HG02759 (cell line): ENCODE data around the gene OAF.
"Not testable (repeated sequence)": the region's sequence is repeated elsewhere in the genome, so short reads cannot be mapped to it uniquely, and the experiment has no call there.

ENCODE experiments used
- ATAC-seq: cut with Tn5 transposase; IDR thresholded peaks from one replicate; pipeline ENCODE4 v1.9.1; 2021; ENCODE audit warnings: mild to moderate bottlenecking, moderate library complexity; ENCODE audit not compliant: unreplicated experiment

OAF gene

DNA sequence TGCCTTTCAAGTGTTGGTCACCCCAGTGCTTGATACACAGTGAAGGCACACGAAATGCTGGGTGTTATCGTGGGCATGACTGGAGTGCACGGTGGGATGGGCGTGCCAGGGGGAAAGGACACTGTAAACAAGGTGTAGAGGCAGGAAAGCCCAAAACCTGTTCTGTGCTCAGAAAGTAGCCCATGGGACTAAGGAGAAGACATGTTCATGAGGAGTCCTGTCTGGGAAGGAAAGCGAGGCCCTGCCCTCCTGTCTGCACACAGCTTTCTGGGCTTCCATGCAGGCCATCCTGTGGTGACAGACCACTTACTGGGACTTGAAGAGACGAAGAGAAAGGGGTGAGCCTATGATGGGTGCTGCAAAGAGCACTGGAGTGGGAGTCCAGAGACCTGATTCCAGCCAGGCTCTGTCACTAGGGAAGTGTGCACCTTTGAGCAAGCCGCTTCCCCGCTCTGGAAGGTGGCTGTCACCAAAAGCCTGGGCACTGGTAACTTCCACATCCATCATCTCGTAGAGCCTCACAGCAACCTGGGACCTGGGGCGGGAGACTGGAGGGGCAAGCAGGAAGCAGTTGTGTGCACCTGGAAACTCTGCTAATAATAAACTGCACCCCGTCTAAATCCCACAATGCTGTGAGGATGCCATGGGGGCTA lies 28.3 kb downstream of the OAF start:
- no peak for ATAC-seq

DNA sequence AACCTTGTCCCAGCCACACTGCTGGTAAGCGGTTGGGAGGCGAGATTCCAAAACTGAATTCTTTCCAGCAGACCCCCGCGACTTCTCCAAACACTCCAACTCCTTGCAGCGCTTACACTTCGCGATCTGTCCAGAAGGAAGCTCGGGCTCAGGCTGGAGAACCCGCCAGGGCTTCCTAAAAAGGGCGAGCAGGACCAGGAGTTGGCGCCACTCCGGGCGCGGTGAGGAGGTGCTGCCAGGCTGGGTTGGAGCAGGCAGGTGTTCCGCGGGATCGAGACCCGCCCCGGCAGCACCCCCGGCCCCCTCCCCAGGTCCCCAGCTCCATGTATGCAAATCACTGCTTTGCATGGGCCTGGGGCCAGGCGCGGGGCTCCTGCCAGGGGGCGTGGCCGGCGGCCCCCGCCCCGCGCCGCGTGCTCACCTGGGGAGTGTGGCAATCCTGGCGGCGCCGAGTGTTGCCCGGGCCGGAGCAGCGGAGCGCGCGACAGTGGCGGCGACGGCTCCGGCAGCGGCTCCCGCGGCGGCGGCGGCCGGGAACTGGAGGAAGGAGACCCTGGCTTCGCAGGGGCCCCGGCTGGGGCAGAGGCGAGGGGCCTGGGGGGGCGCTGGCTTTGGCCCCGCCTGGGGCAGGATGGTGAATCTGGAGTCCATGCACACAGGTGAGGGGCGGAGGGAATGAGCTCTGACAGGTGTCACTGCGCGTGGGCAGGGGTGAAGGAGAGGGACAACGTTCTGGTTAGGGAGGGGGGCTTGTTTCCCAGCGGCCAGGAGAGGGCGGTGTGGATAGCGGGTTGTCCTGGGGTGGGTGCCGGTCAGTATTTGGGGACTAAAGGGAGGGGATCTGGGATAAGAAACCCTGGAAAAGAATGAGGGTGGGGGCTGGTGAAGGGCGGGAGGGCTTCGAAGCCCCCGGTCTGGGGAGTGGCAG lies 29.1 kb downstream of the OAF start, which contains the start of gene POU2F3:
Gene POU2F3, plus strand, starts transcription at position 428 of the 928 bp plus-strand sequence. Its CDS starts 204 bp downstream, at position 632.
- ATAC-seq, result no peak

DNA sequence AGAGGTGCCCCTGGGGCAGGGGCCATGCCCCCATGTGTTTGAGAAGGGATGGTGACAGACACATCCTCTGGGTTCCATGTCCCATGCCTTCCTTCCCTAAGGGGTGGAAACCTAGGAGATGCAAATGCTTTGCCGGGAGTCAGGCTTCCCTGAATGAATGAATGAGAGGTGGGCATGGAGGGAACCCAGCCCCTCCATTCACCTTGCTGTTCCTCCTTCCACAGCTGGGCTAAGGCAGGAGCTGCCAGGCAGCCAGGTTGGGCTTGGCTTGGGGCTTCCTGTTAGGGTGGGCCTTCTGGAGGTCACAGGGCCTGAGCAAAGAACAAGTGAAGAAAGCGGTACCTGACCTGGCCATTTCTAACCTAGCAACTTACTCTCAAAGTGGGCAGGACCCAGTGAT lies 30.0 kb downstream of the OAF start:
- ATAC-seq, result no peak

GRCh38 chr11:120241277-120241676 lies 30.4 kb downstream of the OAF start:
- no peak for ATAC-seq

GRCh38 chr11:120243221-120243620 lies 32.4 kb downstream of the OAF start:
- no peak for ATAC-seq

DNA sequence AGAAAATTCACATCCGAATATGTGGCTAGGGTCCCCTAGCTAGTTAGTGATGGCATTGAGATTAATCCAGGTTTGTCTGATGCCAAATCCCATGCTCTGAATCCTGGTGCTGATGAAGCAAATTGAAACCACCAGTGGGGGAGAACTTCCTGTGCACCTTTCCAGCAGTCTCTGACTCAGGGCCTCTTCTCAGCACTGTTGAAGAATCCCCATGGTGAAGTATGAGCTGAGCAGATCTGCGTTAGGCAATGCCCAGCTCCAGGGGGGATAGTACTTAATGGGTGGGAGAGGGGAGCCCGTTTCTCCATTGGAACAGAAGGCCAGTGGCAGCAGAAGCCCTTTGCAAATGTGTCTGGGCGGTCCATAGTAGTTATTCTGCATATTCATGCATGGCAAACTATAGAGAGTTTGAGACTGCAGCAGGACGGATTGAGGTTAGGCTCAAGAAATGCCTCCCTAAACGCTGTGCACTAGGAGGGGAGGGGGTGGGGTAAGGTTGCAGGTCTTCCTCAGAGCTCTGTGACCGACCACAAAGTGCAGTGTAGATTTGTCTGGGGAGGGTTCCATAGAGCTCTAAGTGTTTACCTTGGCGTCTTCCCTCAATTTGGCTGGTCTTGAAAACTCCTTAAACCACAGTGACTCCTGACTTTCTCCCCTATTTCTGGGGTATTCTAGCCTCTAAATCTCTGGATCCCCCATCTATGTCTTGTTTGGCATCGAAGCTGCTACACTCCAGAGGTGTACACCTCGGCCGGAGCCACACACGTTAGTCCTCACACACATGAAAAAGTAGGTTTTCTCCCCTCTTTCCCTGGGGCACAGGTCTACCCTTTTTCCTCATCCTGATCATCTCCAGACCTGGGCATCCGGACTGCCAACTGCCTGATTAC lies 33.9 kb downstream of the OAF start:
- no peak for ATAC-seq

- no peak for ATAC-seq
Observed at GRCh38 chr11:120245434-120245833, 34.6 kb downstream of the OAF start.

DNA sequence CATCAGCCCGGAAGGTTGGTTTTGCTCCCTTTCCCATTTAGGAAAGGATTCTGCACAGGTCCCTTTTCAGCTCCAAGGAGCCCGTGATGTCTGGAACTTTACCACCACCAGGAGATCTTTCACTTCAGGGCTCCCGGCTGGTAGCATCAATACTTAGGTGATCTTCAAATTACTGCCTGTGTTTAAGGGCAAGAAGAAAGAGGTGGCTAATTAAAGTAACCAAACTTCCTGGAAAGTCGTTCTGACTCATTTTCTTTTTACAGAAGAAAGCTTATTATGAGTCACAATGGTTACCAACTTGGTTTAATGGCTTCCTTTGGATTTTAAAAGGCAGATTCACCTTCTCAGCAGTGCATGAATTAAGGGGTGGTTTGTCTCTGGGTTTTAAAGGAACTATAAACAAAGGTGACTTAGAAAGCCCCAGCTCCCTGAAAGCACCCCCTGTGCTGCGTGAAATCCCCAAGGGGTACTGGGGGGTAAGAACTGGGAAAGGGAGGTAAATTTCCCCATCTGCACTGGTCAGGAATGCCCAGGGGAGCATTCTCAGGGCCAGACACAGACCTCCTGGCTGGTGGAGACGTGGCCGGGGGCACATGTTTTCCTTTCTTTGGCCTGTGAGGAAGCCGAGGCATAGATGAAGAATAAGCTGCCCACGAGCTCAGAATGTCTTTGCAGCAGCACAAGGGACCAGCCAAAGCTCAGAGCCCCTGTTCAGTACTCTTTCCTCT lies 37.9 kb downstream of the OAF start:
- ATAC-seq, result peak; percentile 43

DNA sequence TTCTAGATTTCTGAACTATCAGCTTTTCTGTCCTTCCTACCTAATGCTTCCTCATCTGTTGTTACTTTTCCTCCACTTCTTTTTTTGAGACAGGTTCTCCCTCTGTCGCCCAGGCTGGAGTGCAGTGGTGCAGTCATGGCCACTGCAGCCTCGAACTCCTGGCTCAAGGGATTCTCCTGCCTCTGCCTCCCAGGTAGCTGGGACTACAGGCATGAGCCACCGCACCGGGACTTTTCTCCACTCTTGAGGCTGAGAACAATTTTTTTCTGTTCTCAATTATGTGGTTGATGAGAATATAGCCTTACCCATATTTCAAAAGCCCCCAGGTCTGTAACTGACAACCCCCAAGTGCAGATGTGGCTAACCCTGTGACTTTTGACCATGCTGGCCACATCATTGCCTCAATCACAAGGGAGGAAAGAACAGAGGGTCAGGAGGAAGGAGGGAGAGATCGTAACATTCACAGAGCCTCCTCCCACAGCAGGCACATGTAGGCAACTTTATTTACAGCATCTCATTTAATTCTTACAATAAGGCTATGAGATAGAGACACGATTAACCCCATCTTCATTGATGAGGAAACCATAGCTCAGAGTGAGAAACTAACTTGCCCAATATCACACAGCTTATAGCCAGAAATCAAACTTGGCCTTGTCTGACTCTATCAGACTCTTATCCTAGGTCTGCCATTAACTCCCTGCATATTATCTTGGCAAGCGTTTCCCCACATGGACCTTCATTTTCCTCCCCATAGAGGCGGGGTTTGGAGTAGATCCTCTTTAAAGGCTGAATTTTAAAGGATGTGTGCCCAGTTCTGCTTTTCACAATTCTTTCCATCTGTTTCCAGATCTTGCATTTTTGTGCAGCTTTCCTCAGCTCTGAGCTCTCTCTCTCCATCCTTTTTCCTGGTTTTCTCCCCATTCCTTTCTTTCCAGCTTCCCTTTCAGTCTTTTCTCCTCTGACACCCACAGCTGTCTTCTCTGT lies 38.7 kb downstream of the OAF start:
- ATAC-seq, result no peak

- not testable (repeated sequence) for ATAC-seq
Observed at GRCh38 chr11:120253377-120253776, 42.5 kb downstream of the OAF start.

- ATAC-seq, result no peak
Observed at GRCh38 chr11:120254788-120255518, 44.1 kb downstream of the OAF start.

- ATAC-seq, result no peak
Observed at GRCh38 chr11:120255519-120255866, 44.7 kb downstream of the OAF start.

DNA sequence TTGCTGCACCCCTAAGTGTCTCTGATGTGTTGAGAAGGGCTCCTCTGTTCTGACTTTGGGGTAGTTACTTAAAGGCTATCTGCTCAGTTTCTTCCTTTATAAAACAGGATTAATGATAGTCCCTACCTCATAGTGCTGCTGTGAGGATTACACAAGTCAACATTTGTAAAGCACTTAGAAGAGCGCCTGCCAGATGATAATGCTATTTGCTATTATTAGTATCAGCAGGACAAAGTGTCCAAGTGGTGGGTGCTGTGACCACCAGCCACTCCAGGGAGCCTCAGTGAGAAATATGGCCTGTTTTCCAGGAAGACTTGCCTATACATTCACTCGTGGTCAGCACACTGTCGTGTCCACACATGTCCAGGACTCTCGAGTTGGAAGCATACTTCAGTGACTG lies 45.3 kb downstream of the OAF start:
- no peak for ATAC-seq

DNA sequence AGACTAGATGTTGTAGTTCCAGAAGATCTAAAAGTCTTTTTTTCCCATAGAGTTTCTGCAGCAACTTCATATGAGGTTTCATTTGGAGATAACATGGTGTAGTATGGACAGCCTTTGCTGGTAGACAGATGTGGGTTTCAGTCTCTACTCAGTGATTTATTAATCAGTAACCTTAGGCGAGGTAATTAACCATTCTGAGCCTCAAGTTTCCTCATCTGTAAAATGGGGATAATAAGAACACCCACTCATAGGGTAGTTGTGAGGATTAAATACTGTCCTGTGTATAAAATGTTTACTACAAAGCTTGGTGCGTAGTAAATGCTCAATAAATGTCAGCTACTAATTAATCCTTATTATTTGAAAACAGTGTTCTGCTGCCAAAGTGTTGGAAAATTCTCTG lies 45.9 kb downstream of the OAF start:
- ATAC-seq, result no peak

GRCh38 chr11:120257346-120257745 lies 46.5 kb downstream of the OAF start:
- ATAC-seq, result no peak

- ATAC-seq, result no peak
Observed at GRCh38 chr11:120258661-120259060, 47.8 kb downstream of the OAF start.

GRCh38 chr11:120259241-120259640 lies 48.4 kb downstream of the OAF start:
- no peak for ATAC-seq

DNA sequence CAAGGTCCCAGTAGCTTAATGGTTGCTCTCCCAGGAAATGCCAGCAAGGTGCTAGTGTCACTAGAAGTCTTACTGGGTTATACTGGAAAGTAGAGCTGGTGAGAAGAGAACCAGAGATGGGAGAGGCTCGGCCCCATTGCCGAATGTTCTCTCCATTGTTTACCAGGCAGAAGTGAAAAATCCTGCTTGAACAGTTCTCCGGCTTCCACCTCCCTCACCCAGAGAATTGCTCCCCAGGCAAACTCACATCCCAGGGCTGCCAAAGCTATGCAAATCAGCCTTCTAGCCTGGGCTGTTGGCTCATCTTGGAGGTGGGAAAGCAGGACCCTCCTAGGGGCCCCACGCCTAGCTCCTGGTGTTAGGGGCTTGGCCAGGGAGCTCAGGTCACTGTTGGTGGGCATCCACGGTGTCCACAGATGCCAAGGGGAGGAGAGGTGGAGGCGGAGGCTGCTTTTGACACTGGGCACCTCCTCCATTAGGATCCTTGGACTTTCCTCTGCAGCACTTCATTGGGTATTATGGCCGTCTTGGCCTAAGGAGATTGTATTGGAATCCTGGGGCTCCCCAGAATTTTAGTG lies 49.2 kb downstream of the OAF start:
- ATAC-seq, result no peak
